Body of pancreas (tissue), 4 donors: ENCODE data around the gene C1orf198. TPM values are rescaled to one million over a fixed set of nuclear protein-coding genes. Genes with fewer than 3 reads are reported as not detected.

ENCODE experiments used
- ATAC-seq: fragments of 150-250 bp; one replicate; pipeline ENCODE4 v1.9.1; 2016
- DNase-seq, 4 donors: peaks; one replicate each; pipeline ENCODE4 v3.0.0-alpha.2; 2019
- H3K27ac ChIP-seq, 4 donors: fragments of 200-600 bp; sonication (generic); 1 replicate in 3 of 4; 2 replicates in 1 of 4; pipeline versions ENCODE4 v1.5.1 to v1.6.1; 2016 to 2019; ENCODE audit warnings: mild to moderate bottlenecking in 1 of 4, mixed read lengths in 1 of 4, moderate library complexity in 1 of 4
- H3K27me3 ChIP-seq, 2 donors: fragments of 200-600 bp; sonication (generic); one replicate each; pipeline ENCODE4 v1.6.0; 2016; ENCODE audit warnings: mild to moderate bottlenecking in 1 of 2
- H3K36me3 ChIP-seq, 2 donors: fragments of 200-600 bp; sonication (generic); replicated peaks in 1 of 2; 2 replicates each; pipeline ENCODE4 v1.5.1; 2016; ENCODE audit warnings: low read depth in 2 of 2; ENCODE audit not compliant: insufficient read depth in 1 of 2
- H3K4me1 ChIP-seq: fragments of 200-600 bp; sonication (generic); one replicate; pipeline ENCODE4 v1.6.0; 2016
- H3K4me3 ChIP-seq, 2 donors: fragments of 200-600 bp; sonication (generic); 1 replicate in 1 of 2; 2 replicates in 1 of 2; pipeline ENCODE4 v1.5.1; 2016 to 2019
- H3K9me3 ChIP-seq, 3 donors: fragments of 200-600 bp; sonication (generic); 1 replicate in 2 of 3; 2 replicates in 1 of 3; pipeline ENCODE4 v1.5.1; 2016
- POLR2A ChIP-seq, 3 donors: fragments of 450-650 bp; IDR thresholded peaks; one replicate each; pipeline ENCODE4 v1.6.1; 2016; ENCODE audit warnings: antibody characterized with exemption in 3 of 3, mild to moderate bottlenecking in 2 of 3
- WGBS, 2 donors: methylation state at CpG; one replicate each; pipeline ENCODE4 v1.1.5; 2017; 5-methylcytosine and 5-hydroxymethylcytosine counted together
- intact Hi-C: fragments of 100-400 bp; cut with DNase I; formaldehyde crosslinking; loops from one replicate; pipeline ENCODE4 v1.15.1; 2023
- total RNA-seq, 2 donors: library from RNA; depleted of rRNA; stranded (reverse); fragments of >200 nt; gene quantifications; one replicate each; pipeline ENCODE4 v1.1.0, GENCODE V29; 2016
- TF ChIP-seq, protein P1 (sequence below), 7 experiments: fragments of 450-650 bp in 4 of 7; fragments of 200-600 bp in 3 of 7; sonication (generic) in 3 of 7; IDR thresholded peaks; one replicate each; pipeline ENCODE4 v1.5.1; 2016 to 2019; ENCODE audit warnings: antibody characterized with exemption in 7 of 7

The C1orf198 gene
- total RNA-seq, 2 donors from 2014 or later = 29.0 to 66.7 TPM

DNA sequence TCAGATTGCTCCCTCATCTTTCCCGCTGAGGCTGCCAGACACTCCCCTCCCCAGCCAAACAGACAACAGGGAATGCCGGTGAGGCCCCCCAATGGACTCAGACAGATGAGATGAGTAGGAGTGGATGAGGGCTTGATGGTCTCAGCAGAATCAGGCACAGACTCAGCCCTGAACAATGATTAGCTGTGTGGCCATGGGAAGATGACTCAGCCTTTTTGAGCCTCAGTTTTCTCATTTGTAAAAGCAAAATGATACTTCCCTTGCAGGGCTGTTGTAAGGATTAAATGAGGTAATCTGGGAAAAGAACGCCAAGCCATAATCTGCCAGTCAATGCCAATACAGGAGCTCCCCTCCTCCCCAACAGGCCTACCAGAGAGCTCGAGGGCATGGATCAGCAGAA, 12.4 kb downstream of the C1orf198 start:
- H3K27ac ChIP-seq = peak overlapping the region in 3 of 4 donors; percentile 17 to 51 (median 37)
- DNase-seq (no peak), ATAC-seq (no peak)
- intact Hi-C loops = no loop called here
- H3K27me3 ChIP-seq = no peaks in the 10 kb centered on the region
- no peak for TF ChIP-seq POLR2A (IDR thresholded peaks at IDR 0.05)
- TF ChIP-seq, protein P1, sequence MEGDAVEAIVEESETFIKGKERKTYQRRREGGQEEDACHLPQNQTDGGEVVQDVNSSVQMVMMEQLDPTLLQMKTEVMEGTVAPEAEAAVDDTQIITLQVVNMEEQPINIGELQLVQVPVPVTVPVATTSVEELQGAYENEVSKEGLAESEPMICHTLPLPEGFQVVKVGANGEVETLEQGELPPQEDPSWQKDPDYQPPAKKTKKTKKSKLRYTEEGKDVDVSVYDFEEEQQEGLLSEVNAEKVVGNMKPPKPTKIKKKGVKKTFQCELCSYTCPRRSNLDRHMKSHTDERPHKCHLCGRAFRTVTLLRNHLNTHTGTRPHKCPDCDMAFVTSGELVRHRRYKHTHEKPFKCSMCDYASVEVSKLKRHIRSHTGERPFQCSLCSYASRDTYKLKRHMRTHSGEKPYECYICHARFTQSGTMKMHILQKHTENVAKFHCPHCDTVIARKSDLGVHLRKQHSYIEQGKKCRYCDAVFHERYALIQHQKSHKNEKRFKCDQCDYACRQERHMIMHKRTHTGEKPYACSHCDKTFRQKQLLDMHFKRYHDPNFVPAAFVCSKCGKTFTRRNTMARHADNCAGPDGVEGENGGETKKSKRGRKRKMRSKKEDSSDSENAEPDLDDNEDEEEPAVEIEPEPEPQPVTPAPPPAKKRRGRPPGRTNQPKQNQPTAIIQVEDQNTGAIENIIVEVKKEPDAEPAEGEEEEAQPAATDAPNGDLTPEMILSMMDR (IDR thresholded peaks at IDR 0.05) = no peak
- H3K36me3 ChIP-seq = peaks cover 0 to 2% of the 10 kb centered on the region in 2 donors
- peaks cover 47% of the 10 kb centered on the region for H3K4me1 ChIP-seq
- 77 to 78% methylated on average over 4 of the region's 4 CpGs for WGBS, 2 donors
- H3K9me3 ChIP-seq = peaks cover 0 to 7% (median 0%) of the 10 kb centered on the region in 3 donors
- no peak overlapping the region for H3K4me3 ChIP-seq

DNA sequence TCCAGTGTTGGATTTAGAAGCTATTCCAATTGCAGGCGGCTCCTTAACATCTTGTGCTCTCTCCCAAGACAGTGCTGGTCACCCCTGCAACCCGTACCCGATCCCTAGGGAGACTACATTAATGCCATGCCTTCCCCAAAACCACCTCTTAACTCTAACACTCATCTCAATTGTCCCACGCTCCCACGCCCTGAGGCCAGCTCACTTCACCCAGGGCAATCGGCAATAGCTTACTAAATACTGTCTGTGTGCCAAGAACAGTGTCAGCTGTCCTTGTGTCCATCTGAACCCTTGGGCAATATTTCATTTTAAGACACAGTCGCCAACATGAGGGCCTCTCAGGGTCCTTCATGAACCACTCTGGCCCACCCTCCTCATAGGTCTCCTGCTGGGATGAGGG, 13.9 kb downstream of the C1orf198 start:
- Histone ChIP-seq H3K9me3 (peaks cover 0 to 7% (median 0%) of the 10 kb centered on the region in 3 donors), H3K4me1 (peaks cover 62% of the 10 kb centered on the region), H3K4me3 (no peak overlapping the region), H3K27ac (no peak overlapping the region), H3K36me3 (peaks cover 0 to 2% of the 10 kb centered on the region in 2 donors), H3K27me3 (no peaks in the 10 kb centered on the region)
- intact Hi-C loops = no loop called here
- 74 to 89% methylated on average over 7 of the region's 7 CpGs for WGBS, 2 donors
- DNase-seq = no peak
- ATAC-seq = no peak
- TF ChIP-seq, protein P1 (IDR thresholded peaks at IDR 0.05) = no peak
- TF ChIP-seq POLR2A (IDR thresholded peaks at IDR 0.05) = no peak

DNA sequence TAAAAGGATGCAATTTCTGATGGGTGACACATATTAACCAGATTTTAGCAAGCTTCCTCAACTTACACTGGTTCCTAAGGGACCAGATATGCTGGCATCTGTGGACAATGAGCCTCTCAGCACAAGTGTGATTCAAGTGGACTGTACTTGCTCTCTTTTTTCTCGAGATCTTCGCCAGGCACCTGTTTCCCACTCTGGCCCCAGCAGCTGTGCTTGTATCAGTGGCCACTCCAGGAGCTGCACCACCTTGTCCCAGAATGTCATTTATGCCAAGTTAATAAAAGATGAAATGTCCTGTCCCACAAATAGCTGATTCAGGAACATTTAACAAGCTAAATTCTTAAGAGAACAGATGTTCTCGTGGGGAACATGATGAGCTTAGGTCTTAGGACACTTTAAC, 14.6 kb downstream of the C1orf198 start:
- WGBS, 2 donors = 87 to 92% methylated on average over 3 of the region's 3 CpGs
- intact Hi-C loops = no loop called here
- no peak overlapping the region for H3K4me3 ChIP-seq
- TF ChIP-seq, protein P1 (IDR thresholded peaks at IDR 0.05) = no peak
- no peak for TF ChIP-seq POLR2A (IDR thresholded peaks at IDR 0.05)
- H3K9me3 ChIP-seq = peaks cover 0 to 7% (median 0%) of the 10 kb centered on the region in 3 donors
- peaks cover 0 to 2% of the 10 kb centered on the region in 2 donors for H3K36me3 ChIP-seq
- no peak for DNase-seq
- H3K27me3 ChIP-seq = no peaks in the 10 kb centered on the region
- ATAC-seq = no peak
- H3K4me1 ChIP-seq = peaks cover 68% of the 10 kb centered on the region
- no peak overlapping the region for H3K27ac ChIP-seq

DNA sequence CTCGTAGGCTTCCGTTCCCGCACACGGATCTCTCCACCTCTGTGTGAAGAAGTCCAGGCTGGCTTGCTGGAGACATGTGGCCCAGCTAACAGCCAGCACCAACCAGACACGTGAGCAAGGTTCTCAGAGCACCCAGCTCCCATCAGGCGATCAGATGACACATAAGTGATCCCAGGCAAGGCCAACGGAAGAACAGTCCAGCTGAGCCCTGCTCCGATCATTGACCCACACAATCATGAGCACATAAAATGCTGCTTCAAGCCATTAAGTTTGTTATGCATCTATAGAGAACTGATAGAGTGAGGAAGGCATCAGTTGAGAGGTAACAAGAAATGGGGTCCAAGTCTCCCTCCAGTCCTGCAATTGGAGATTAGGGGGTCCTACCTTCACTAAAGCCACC, 15.4 kb downstream of the C1orf198 start:
- Histone ChIP-seq H3K27me3 (no peaks in the 10 kb centered on the region), H3K36me3 (peaks cover 0 to 2% of the 10 kb centered on the region in 2 donors), H3K4me3 (no peak overlapping the region), H3K27ac (no peak overlapping the region), H3K4me1 (peaks cover 70% of the 10 kb centered on the region), H3K9me3 (peaks cover 0 to 7% (median 0%) of the 10 kb centered on the region in 3 donors)
- DNase-seq = no peak
- no peak for ATAC-seq
- intact Hi-C loops = no loop called here
- WGBS, 2 donors = 82 to 100% methylated on average over 3 to 8 of the region's 8 CpGs
- no peak for TF ChIP-seq POLR2A (IDR thresholded peaks at IDR 0.05)
- TF ChIP-seq, protein P1 (IDR thresholded peaks at IDR 0.05) = no peak

DNA sequence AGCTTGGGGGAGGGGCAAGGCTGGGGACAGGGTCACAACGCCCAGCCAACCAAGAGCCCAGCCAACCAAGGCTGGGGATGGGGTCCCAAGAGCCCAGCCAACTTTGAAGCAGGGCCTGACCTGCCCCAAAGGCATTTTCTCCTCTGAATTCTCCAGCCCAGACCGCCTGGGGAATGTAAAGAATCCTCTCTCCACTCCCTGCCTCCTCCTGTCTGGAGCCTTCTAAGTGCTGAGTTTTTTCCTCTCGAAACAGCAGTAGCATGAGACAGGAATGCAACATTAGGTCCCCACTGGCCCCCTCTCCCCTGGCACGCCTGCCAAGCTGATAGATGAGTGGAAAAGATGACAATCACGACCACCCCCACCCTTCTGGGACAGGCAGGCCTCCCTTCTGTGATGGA, 17.0 kb downstream of the C1orf198 start:
- peaks cover 53% of the 10 kb centered on the region for H3K4me1 ChIP-seq
- peaks cover 0 to 7% (median 0%) of the 10 kb centered on the region in 3 donors for H3K9me3 ChIP-seq
- peaks cover 0 to 2% of the 10 kb centered on the region in 2 donors for H3K36me3 ChIP-seq
- H3K27ac ChIP-seq = peak overlapping the region in 3 of 4 donors; percentile 66 to 79 (median 73)
- no peak for TF ChIP-seq POLR2A (IDR thresholded peaks at IDR 0.05)
- TF ChIP-seq, protein P1 (IDR thresholded peaks at IDR 0.05) = no peak
- no peaks in the 10 kb centered on the region for H3K27me3 ChIP-seq
- ATAC-seq (no peak), DNase-seq (no peak)
- 61 to 75% methylated on average over 4 to 5 of the region's 5 CpGs for WGBS, 2 donors
- intact Hi-C loops = no loop called here
- H3K4me3 ChIP-seq = no peak overlapping the region
